ENCODE data around the gene EVI5L.

Gene EVI5L

DNA sequence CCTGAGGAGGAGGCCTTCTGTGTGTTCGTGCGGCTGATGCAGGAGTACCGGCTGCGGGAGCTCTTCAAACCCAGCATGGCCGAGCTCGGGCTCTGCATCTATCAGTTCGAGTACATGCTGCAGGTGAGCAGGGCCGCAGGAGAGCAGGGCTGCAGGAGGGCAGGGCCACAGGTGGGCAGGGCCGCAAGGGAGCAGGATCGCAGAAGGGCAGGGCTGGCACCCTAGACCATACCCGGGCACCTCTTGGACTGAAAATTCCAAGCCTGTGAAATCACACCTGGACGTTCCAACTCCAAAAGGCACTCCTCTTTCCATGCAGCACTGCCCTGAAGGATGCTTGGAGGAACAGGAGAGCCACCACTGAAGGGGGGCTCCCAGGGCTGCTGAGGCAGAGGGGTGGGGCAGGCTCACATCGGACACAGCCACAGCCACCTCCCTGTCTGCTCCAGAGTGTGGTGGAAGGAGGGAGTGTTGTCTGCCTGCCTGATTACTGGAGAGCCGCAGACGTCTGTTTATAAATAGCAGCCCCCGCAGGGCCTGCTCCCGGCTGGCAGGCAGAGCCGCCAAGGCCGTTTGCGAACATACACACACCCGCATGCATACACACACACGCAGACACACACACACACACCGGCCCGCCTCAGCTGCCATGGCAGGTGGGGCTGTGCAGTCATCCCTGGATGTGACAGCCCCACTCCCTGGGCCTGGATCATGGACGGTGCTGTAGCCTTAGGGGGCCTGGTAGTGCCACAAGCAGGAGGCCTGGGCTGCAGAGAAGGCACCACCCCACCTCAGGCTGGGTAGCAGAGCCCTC lies 20.2 kb downstream of the EVI5L start:
- Histone ChIP-seq H3K36me3 (ENCODE audit: control insufficient read depth, insufficient read depth, low read length) (no peaks in the 10 kb centered on the region), H3K27me3 (ENCODE audit: control insufficient read depth, insufficient read depth, low read length) (no peaks in the 10 kb centered on the region), H3K4me3 (ENCODE audit: low read length) (no peak overlapping the region), H3K9ac (ENCODE audit: low read length) (no peak overlapping the region), H3K4me1 (ENCODE audit: control insufficient read depth, insufficient read depth, low read length) (peaks cover 9% of the 10 kb centered on the region), H3K9me3 (ENCODE audit: control insufficient read depth, low read length) (no peaks in the 10 kb centered on the region)

GRCh38 chr19:7850945-7851622 lies 21.1 kb downstream of the EVI5L start:
- no peaks in the 10 kb centered on the region for H3K27me3 ChIP-seq (ENCODE audit: control insufficient read depth, insufficient read depth, low read length)
- no peak overlapping the region for H3K9ac ChIP-seq (ENCODE audit: low read length)
- H3K9me3 ChIP-seq (ENCODE audit: control insufficient read depth, low read length): no peaks in the 10 kb centered on the region
- peaks cover 9% of the 10 kb centered on the region for H3K4me1 ChIP-seq (ENCODE audit: control insufficient read depth, insufficient read depth, low read length)
- H3K36me3 ChIP-seq (ENCODE audit: control insufficient read depth, insufficient read depth, low read length): no peaks in the 10 kb centered on the region
- no peak overlapping the region for H3K4me3 ChIP-seq (ENCODE audit: low read length)

GRCh38 chr19:7851623-7852500 lies 21.8 kb downstream of the EVI5L start:
- no peak overlapping the region for H3K9ac ChIP-seq (ENCODE audit: low read length)
- H3K4me3 ChIP-seq (ENCODE audit: low read length): no peak overlapping the region
- H3K27me3 ChIP-seq (ENCODE audit: control insufficient read depth, insufficient read depth, low read length): no peaks in the 10 kb centered on the region
- H3K36me3 ChIP-seq (ENCODE audit: control insufficient read depth, insufficient read depth, low read length): no peaks in the 10 kb centered on the region
- H3K9me3 ChIP-seq (ENCODE audit: control insufficient read depth, low read length): no peaks in the 10 kb centered on the region
- peaks cover 9% of the 10 kb centered on the region for H3K4me1 ChIP-seq (ENCODE audit: control insufficient read depth, insufficient read depth, low read length)

DNA sequence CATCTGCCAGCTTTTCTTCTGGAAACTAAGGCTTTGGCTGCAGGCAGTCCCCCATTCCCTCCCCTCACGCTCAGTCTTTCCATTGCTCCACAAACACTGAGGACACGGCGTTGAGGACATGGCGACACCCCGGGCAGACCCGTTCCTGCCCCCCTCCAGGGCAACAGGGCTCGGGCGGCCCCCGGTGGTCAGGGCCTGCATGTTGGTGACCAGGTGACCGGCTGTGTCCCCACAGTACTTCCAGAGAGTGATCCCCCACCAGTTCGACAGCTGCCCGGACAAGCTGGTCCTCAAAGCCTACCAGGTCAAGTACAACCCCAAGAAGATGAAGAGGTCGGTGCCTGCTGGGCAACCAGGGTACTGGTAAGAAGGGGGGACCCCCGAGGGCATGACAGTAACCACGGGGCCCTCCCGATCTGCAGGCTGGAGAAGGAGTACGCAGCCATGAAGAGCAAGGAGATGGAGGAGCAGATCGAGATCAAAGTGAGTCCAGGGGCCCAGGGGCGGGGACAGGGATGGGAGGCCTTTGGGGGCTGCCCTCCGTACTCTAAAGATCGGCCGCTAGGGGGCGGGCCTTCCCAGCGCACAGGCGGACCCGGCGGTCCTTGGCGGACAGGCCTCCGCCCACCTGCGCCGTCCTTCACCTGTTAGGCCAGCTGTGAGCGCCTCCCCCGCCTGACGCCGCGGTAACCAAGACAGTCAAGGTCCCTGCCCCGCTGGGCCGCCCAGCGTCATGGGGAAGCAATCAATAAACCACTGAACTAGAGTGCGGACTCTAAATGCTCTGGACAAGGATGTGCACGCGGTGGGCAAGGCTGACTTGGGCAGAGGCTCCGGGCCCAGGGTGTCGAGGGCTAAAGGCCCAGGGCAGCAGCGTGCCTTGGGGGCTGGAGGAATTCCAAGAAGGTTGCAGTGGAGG lies 23.1 kb downstream of the EVI5L start:
- peaks cover 4% of the 10 kb centered on the region for H3K27me3 ChIP-seq (ENCODE audit: control insufficient read depth, insufficient read depth, low read length)
- peaks cover 9% of the 10 kb centered on the region for H3K4me1 ChIP-seq (ENCODE audit: control insufficient read depth, insufficient read depth, low read length)
- no peaks in the 10 kb centered on the region for H3K9me3 ChIP-seq (ENCODE audit: control insufficient read depth, low read length)
- no peak overlapping the region for H3K9ac ChIP-seq (ENCODE audit: low read length)
- no peaks in the 10 kb centered on the region for H3K36me3 ChIP-seq (ENCODE audit: control insufficient read depth, insufficient read depth, low read length)
- H3K4me3 ChIP-seq (ENCODE audit: low read length): no peak overlapping the region

DNA sequence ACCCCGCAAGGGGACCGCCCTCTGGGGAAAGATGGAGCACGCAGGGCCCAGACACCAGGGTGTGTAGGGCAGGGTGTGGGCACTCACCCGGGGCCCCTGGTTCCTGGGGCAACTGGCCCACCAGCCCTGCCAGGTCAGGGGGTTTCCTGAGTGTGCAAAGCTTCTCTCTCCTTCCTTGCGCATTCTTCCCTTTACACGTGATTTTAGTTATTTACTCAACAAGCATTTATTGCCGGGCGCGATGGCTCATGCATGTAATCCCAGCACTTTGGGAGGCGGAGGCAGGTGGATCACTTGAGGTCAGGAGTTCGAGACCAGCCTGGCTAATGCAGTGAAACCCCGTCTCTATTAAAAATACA lies 23.7 kb downstream of the EVI5L start:
- H3K9me3 ChIP-seq (ENCODE audit: control insufficient read depth, low read length): no peaks in the 10 kb centered on the region
- no peaks in the 10 kb centered on the region for H3K36me3 ChIP-seq (ENCODE audit: control insufficient read depth, insufficient read depth, low read length)
- peaks cover 4% of the 10 kb centered on the region for H3K27me3 ChIP-seq (ENCODE audit: control insufficient read depth, insufficient read depth, low read length)
- no peak overlapping the region for H3K9ac ChIP-seq (ENCODE audit: low read length)
- peaks cover 9% of the 10 kb centered on the region for H3K4me1 ChIP-seq (ENCODE audit: control insufficient read depth, insufficient read depth, low read length)
- H3K4me3 ChIP-seq (ENCODE audit: low read length): no peak overlapping the region

DNA sequence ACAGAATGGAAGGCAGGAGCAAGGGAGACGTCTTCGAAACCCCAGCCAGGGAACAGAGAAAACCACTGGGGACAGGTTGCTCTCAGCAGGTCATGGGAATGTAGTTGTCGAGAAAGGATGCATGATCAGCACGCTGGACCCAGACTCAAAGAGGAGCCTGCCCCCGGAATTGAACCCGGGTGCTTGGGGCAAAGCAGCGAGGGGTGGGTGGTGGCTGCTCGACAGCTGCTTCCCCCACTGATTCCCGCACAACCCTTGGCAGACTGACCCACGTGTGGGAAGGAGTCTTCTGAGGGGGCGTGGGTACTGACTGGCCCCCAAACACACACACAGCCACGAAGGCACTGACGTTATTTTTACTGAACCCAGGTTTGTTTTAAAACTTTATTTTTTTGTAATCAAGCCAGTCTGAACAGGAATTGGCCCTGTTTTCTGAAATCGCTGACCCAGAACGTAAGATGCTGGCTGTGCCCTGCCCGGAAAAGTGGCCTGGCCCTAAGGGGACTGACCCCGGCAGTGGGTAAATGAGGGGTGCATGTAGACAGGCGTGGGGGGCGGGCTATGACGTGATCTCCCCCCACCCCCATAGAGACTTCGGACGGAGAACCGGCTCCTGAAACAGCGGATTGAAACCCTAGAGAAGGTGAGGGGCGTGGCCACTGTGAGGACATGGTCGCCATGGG lies 25.5 kb downstream of the EVI5L start:
- peaks cover 4% of the 10 kb centered on the region for H3K27me3 ChIP-seq (ENCODE audit: control insufficient read depth, insufficient read depth, low read length)
- no peaks in the 10 kb centered on the region for H3K9me3 ChIP-seq (ENCODE audit: control insufficient read depth, low read length)
- peaks cover 9% of the 10 kb centered on the region for H3K4me1 ChIP-seq (ENCODE audit: control insufficient read depth, insufficient read depth, low read length)
- no peak overlapping the region for H3K4me3 ChIP-seq (ENCODE audit: low read length)
- no peak overlapping the region for H3K9ac ChIP-seq (ENCODE audit: low read length)
- H3K36me3 ChIP-seq (ENCODE audit: control insufficient read depth, insufficient read depth, low read length): no peaks in the 10 kb centered on the region

DNA sequence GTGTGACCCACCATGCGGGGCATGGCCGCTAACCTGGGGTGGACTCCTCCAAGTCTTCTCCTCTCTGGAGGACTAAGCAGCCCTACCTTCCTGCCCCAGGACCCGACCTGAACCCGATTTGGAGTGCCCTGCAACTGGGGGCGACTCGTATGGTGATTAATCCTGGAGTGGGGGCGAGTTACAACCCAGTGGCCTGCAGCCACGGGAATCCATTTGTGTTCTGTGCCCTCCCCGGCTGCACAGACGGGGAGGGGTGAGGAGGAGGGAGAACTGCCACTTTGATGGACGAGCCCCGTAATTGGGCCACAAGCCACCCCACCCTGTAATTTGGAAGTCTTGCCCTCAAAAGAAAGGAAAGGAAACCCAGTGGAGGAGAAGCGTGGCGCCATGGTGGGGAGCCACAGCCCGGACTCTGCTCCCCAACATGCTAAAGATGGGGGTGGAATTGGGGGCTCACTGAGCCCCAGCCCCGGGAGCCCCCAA lies 26.1 kb downstream of the EVI5L start:
- Histone ChIP-seq H3K4me3 (ENCODE audit: low read length) (no peak overlapping the region), H3K4me1 (ENCODE audit: control insufficient read depth, insufficient read depth, low read length) (peaks cover 9% of the 10 kb centered on the region), H3K9me3 (ENCODE audit: control insufficient read depth, low read length) (no peaks in the 10 kb centered on the region), H3K27me3 (ENCODE audit: control insufficient read depth, insufficient read depth, low read length) (peaks cover 6% of the 10 kb centered on the region), H3K36me3 (ENCODE audit: control insufficient read depth, insufficient read depth, low read length) (no peaks in the 10 kb centered on the region), H3K9ac (ENCODE audit: low read length) (no peak overlapping the region)

DNA sequence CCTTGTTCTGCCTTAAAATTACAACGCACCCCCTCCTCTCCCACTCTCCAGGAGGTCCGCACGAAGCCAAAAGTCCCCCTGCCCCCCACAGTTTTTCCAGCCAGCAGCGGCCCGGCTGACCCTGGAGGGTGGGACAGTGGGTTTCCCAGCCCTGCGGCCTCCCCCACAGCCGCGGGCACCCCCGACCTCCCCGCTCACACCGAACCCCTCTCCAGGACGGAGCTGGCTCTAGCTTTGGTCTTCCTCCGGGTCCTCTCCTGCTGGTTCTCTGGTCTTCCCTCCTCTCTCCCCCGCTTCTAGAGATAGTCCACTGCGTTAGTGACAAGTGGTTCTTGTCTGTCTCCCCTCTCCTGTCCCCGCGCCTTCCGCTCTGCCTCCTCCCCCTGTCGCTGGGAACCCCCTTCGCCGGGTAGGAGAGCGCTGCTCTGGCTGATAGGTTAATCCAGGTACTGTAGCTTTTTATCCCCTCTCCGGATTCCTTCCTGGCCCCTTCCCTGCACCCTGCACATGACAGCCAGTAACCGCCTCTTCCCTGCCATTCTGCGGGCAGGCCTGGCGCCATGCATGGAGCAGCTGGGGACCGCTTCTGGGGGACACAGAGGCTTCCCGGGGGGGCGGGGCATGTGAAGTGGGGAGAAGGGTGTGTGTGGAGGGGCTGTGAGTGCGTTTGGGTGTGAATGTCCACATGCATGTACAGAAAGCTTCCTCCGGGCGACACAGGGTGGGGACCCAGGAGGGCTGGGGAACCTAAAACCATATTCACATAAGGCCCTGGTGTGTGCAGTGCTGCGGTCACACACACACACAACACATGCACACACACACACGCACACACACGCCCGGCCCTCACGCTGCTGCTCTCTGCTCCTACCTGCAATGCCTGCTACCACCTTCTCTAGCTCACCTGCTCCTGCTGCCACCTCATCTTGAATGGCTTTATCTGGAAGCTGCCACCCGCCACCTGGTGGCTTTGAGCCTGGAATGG lies 27.0 kb downstream of the EVI5L start:
- Histone ChIP-seq H3K9ac (ENCODE audit: low read length) (no peak overlapping the region), H3K4me3 (ENCODE audit: low read length) (no peak overlapping the region), H3K36me3 (ENCODE audit: control insufficient read depth, insufficient read depth, low read length) (no peaks in the 10 kb centered on the region), H3K27me3 (ENCODE audit: control insufficient read depth, insufficient read depth, low read length) (peaks cover 13% of the 10 kb centered on the region), H3K4me1 (ENCODE audit: control insufficient read depth, insufficient read depth, low read length) (peaks cover 17% of the 10 kb centered on the region), H3K9me3 (ENCODE audit: control insufficient read depth, low read length) (no peaks in the 10 kb centered on the region)

DNA sequence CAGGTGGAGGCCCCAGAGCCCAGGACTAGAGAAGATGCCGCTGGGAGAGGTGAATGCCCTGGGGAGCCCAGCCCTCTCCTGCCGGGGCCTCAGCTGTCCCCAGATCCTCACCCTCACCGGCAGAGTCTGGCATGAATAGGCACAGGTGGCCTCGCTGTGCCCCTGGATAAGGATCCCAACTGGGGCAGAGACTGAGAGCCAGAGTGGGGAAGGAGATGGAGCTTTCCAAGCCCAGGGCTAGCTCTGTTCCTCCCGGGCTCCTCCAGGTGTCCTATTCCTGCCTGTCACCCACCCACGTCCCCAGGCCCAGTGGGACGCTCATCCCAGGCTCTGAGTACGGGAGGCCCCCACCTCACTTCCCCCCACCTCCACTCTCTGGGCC lies 27.7 kb downstream of the EVI5L start:
- no peak overlapping the region for H3K4me3 ChIP-seq (ENCODE audit: low read length)
- no peaks in the 10 kb centered on the region for H3K36me3 ChIP-seq (ENCODE audit: control insufficient read depth, insufficient read depth, low read length)
- no peaks in the 10 kb centered on the region for H3K9me3 ChIP-seq (ENCODE audit: control insufficient read depth, low read length)
- peaks cover 13% of the 10 kb centered on the region for H3K27me3 ChIP-seq (ENCODE audit: control insufficient read depth, insufficient read depth, low read length)
- no peak overlapping the region for H3K9ac ChIP-seq (ENCODE audit: low read length)
- H3K4me1 ChIP-seq (ENCODE audit: control insufficient read depth, insufficient read depth, low read length): peaks cover 21% of the 10 kb centered on the region

- no peaks in the 10 kb centered on the region for H3K36me3 ChIP-seq (ENCODE audit: control insufficient read depth, insufficient read depth, low read length)
- no peaks in the 10 kb centered on the region for H3K9me3 ChIP-seq (ENCODE audit: control insufficient read depth, low read length)
- H3K4me1 ChIP-seq (ENCODE audit: control insufficient read depth, insufficient read depth, low read length): peaks cover 16% of the 10 kb centered on the region
- no peak overlapping the region for H3K9ac ChIP-seq (ENCODE audit: low read length)
- no peak overlapping the region for H3K4me3 ChIP-seq (ENCODE audit: low read length)
- H3K27me3 ChIP-seq (ENCODE audit: control insufficient read depth, insufficient read depth, low read length): peaks cover 13% of the 10 kb centered on the region
Measured at GRCh38 chr19:7858109-7858770, 28.2 kb downstream of the EVI5L start.
